Right lobe of liver (tissue), 4 donors: ENCODE results near the gene MRPS25.

Experiments used
- POLR2A ChIP-seq: fragments of 450-650 bp; IDR thresholded peaks from one replicate; pipeline ENCODE4 v1.6.1; 2017; ENCODE audit warnings: antibody characterized with exemption, mild to moderate bottlenecking
- TF ChIP-seq, protein P1 (sequence below), 4 donors: fragments of 200-600 bp in 3 of 4; fragments of 450-650 bp in 1 of 4; IDR thresholded peaks; one replicate each; pipeline versions ENCODE4 v1.5.1 to v1.8.0; 2016 to 2022; ENCODE audit warnings: antibody characterized with exemption in 4 of 4, mild to moderate bottlenecking in 2 of 4
- donor health status: DM: no; HTN: no; CAD: no.
- donor health status: DM: no; HTN: no; CAD: no.
- donor health status: DM: no; HTN: yes; CAD: no.

DNA sequence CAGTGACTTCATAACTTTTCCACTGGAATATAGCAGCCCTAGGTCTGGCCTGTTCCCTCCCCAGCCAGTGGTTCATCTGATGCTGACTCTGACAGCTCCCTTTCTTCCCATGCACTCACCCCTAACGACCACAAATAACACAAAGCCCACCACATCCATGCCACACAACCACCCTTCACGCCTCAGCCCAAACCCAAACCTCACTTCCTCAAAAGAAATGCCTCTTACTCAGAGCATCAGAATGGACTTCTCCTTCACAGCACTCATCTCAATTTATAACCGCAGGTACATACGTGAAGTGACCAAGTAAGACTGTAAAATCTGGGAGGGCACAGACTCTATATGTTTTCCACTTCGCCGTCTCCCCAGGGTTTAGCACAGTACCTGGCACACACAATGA is 32.8 kb upstream of the MRPS25 start:
- TF ChIP-seq, protein P1, sequence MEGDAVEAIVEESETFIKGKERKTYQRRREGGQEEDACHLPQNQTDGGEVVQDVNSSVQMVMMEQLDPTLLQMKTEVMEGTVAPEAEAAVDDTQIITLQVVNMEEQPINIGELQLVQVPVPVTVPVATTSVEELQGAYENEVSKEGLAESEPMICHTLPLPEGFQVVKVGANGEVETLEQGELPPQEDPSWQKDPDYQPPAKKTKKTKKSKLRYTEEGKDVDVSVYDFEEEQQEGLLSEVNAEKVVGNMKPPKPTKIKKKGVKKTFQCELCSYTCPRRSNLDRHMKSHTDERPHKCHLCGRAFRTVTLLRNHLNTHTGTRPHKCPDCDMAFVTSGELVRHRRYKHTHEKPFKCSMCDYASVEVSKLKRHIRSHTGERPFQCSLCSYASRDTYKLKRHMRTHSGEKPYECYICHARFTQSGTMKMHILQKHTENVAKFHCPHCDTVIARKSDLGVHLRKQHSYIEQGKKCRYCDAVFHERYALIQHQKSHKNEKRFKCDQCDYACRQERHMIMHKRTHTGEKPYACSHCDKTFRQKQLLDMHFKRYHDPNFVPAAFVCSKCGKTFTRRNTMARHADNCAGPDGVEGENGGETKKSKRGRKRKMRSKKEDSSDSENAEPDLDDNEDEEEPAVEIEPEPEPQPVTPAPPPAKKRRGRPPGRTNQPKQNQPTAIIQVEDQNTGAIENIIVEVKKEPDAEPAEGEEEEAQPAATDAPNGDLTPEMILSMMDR (IDR thresholded peaks at IDR 0.05) = no peak
- no peak for TF ChIP-seq POLR2A
